Measurements from ENCODE around the gene MAS1L.

The MAS1L gene

GRCh38 chr6:29489286-29489685 lies 1.5 kb upstream of the MAS1L start:
- no peak overlapping the region for H2AFZ ChIP-seq (ENCODE audit: low read depth, low read length, severe bottlenecking)

GRCh38 chr6:29488874-29489273 lies 1.1 kb upstream of the MAS1L start:
- Histone ChIP-seq H3K4me2 (ENCODE audit: low read depth, low read length, poor library complexity, severe bottlenecking) (no peak overlapping the region), H3F3A (ENCODE audit: insufficient read depth) (no peaks in the 10 kb centered on the region), H4K20me1 (ENCODE audit: low read depth, low read length) (no peaks in the 10 kb centered on the region), H3K9me3 (ENCODE audit: insufficient read depth, low read length) (no peaks in the 10 kb centered on the region), H2AFZ (ENCODE audit: low read depth, low read length, severe bottlenecking) (no peak overlapping the region), H3K27ac (ENCODE audit: low read depth, low read length) (no peak overlapping the region), H3K9me2 (replicated peaks; ENCODE audit: insufficient read depth, low read length) (no peaks in the 10 kb centered on the region), H3K27me3 (ENCODE audit: low read length) (no peaks in the 10 kb centered on the region), H3K79me2 (ENCODE audit: insufficient read depth, low read length) (no peaks in the 10 kb centered on the region), H3K36me3 (ENCODE audit: low read length) (no peaks in the 10 kb centered on the region), H3K4me3 (ENCODE audit: insufficient read depth, low read length, poor library complexity, severe bottlenecking) (no peak overlapping the region), H3K9ac (ENCODE audit: low read length) (no peak overlapping the region)
- no peak for TF ChIP-seq CTCF (IDR thresholded peaks at IDR 0.05; ENCODE audit: insufficient read depth, low read length, poor library complexity, severe bottlenecking)

More at GRCh38 chr6:29489286-29489685, 1.5 kb upstream of the MAS1L start:
- Histone ChIP-seq H3K9me2 (replicated peaks; ENCODE audit: insufficient read depth, low read length) (no peaks in the 10 kb centered on the region), H3K79me2 (ENCODE audit: insufficient read depth, low read length) (no peaks in the 10 kb centered on the region), H4K20me1 (ENCODE audit: low read depth, low read length) (no peaks in the 10 kb centered on the region), H3K36me3 (ENCODE audit: low read length) (no peaks in the 10 kb centered on the region), H3K4me2 (ENCODE audit: low read depth, low read length, poor library complexity, severe bottlenecking) (no peak overlapping the region), H3K9me3 (ENCODE audit: insufficient read depth, low read length) (no peaks in the 10 kb centered on the region), H3F3A (ENCODE audit: insufficient read depth) (no peaks in the 10 kb centered on the region), H3K27ac (ENCODE audit: low read depth, low read length) (no peak overlapping the region), H3K4me3 (ENCODE audit: insufficient read depth, low read length, poor library complexity, severe bottlenecking) (no peak overlapping the region), H3K27me3 (ENCODE audit: low read length) (no peaks in the 10 kb centered on the region), H3K9ac (ENCODE audit: low read length) (no peak overlapping the region)
- no peak for TF ChIP-seq EZH2phosphoT487 (conservative IDR thresholded peaks at IDR 0.05; ENCODE audit: low read length)
- TF ChIP-seq CTCF (IDR thresholded peaks at IDR 0.05; ENCODE audit: insufficient read depth, low read length, poor library complexity, severe bottlenecking): no peak

- no peaks in the 10 kb centered on the region for H3K9me3 ChIP-seq (ENCODE audit: insufficient read depth, low read length)
- TF ChIP-seq EZH2phosphoT487 (conservative IDR thresholded peaks at IDR 0.05; ENCODE audit: low read length): no peak
- TF ChIP-seq CTCF (IDR thresholded peaks at IDR 0.05; ENCODE audit: insufficient read depth, low read length, poor library complexity, severe bottlenecking): no peak
- no peak overlapping the region for H2AFZ ChIP-seq (ENCODE audit: low read depth, low read length, severe bottlenecking)
- H3K9ac ChIP-seq (ENCODE audit: low read length): no peak overlapping the region
- H3K27me3 ChIP-seq (ENCODE audit: low read length): no peaks in the 10 kb centered on the region
- no peak overlapping the region for H3K27ac ChIP-seq (ENCODE audit: low read depth, low read length)
- no peaks in the 10 kb centered on the region for H3K36me3 ChIP-seq (ENCODE audit: low read length)
- H3K4me2 ChIP-seq (ENCODE audit: low read depth, low read length, poor library complexity, severe bottlenecking): no peak overlapping the region
- no peaks in the 10 kb centered on the region for H3F3A ChIP-seq (ENCODE audit: insufficient read depth)
- H3K4me3 ChIP-seq (ENCODE audit: insufficient read depth, low read length, poor library complexity, severe bottlenecking): no peak overlapping the region
- H3K79me2 ChIP-seq (ENCODE audit: insufficient read depth, low read length): no peaks in the 10 kb centered on the region
- H3K9me2 ChIP-seq (replicated peaks; ENCODE audit: insufficient read depth, low read length): no peaks in the 10 kb centered on the region
- H4K20me1 ChIP-seq (ENCODE audit: low read depth, low read length): no peaks in the 10 kb centered on the region
Observed at GRCh38 chr6:29487131-29487530, 625 bp downstream of the MAS1L start.

GRCh38 chr6:29486577-29486976 lies 1.2 kb downstream of the MAS1L start:
- Histone ChIP-seq H4K20me1 (ENCODE audit: low read depth, low read length) (no peaks in the 10 kb centered on the region), H3K4me3 (ENCODE audit: insufficient read depth, low read length, poor library complexity, severe bottlenecking) (no peak overlapping the region), H2AFZ (ENCODE audit: low read depth, low read length, severe bottlenecking) (no peak overlapping the region), H3K9ac (ENCODE audit: low read length) (no peak overlapping the region), H3K4me2 (ENCODE audit: low read depth, low read length, poor library complexity, severe bottlenecking) (no peak overlapping the region), H3K9me2 (replicated peaks; ENCODE audit: insufficient read depth, low read length) (no peaks in the 10 kb centered on the region), H3K36me3 (ENCODE audit: low read length) (no peaks in the 10 kb centered on the region), H3K27me3 (ENCODE audit: low read length) (no peaks in the 10 kb centered on the region), H3K9me3 (ENCODE audit: insufficient read depth, low read length) (no peaks in the 10 kb centered on the region), H3F3A (ENCODE audit: insufficient read depth) (no peaks in the 10 kb centered on the region), H3K79me2 (ENCODE audit: insufficient read depth, low read length) (no peaks in the 10 kb centered on the region), H3K27ac (ENCODE audit: low read depth, low read length) (no peak overlapping the region)
- no peak for TF ChIP-seq CTCF (IDR thresholded peaks at IDR 0.05; ENCODE audit: insufficient read depth, low read length, poor library complexity, severe bottlenecking)
- no peak for TF ChIP-seq EZH2phosphoT487 (conservative IDR thresholded peaks at IDR 0.05; ENCODE audit: low read length)
